Heart left ventricle (tissue), 16 donors: Measurements from ENCODE around the gene OR6C65. TPM values are rescaled to one million over a fixed set of nuclear protein-coding genes. Genes with fewer than 3 reads are reported as not detected.

ENCODE experiments used
- ATAC-seq, 4 donors: fragments of 200-7000 bp; cut with Tn5 transposase; one replicate each; pipeline ENCODE4 v1.9.1; 2020 to 2022; ENCODE audit warnings: moderate library complexity in 4 of 4, mild to moderate bottlenecking in 3 of 4, moderate number of reproducible peaks in 1 of 4
- DNase-seq, 5 donors: peaks; one replicate each; pipeline ENCODE4 v3.0.0-alpha.2; 2020
- H3K27ac ChIP-seq, 12 donors: fragments of 200-600 bp; sonication (generic) in 4 of 12; one replicate each; pipeline versions ENCODE4 v1.5.0 to v1.8.0; 2016 to 2022; ENCODE audit warnings: mild to moderate bottlenecking in 2 of 12
- H3K27me3 ChIP-seq, 9 donors: fragments of 200-600 bp; sonication (generic) in 2 of 9; one replicate each; pipeline versions ENCODE4 v1.5.1 to v1.8.0; 2016 to 2022; ENCODE audit warnings: mild to moderate bottlenecking in 3 of 9
- H3K36me3 ChIP-seq, 9 donors: fragments of 200-600 bp; sonication (generic) in 2 of 9; one replicate each; pipeline versions ENCODE4 v1.5.0 to v1.8.0; 2018 to 2022; ENCODE audit warnings: mild to moderate bottlenecking in 2 of 9
- H3K4me1 ChIP-seq, 12 donors: fragments of 200-600 bp; sonication (generic) in 4 of 12; one replicate each; pipeline versions ENCODE4 v1.5.0 to v1.8.0; 2016 to 2022; ENCODE audit warnings: mild to moderate bottlenecking in 3 of 12
- H3K4me3 ChIP-seq, 12 donors: fragments of 200-600 bp; sonication (generic) in 4 of 12; one replicate each; pipeline versions ENCODE4 v1.5.0 to v1.8.0; 2017 to 2022; ENCODE audit warnings: mild to moderate bottlenecking in 9 of 12, moderate library complexity in 4 of 12
- H3K9me3 ChIP-seq, 12 donors: fragments of 200-600 bp; sonication (generic) in 4 of 12; one replicate each; pipeline versions ENCODE4 v1.5.0 to v1.8.0; 2016 to 2022; ENCODE audit warnings: mild to moderate bottlenecking in 1 of 12
- POLR2A ChIP-seq, 2 donors: fragments of 450-650 bp; IDR thresholded peaks; one replicate each; pipeline ENCODE4 v1.6.1; 2017; ENCODE audit warnings: antibody characterized with exemption in 2 of 2, mild to moderate bottlenecking in 2 of 2, moderate library complexity in 2 of 2
- WGBS, 4 donors: extraction: QIAGEN DNeasy Blood & Tissue Kit in 2 of 4; methylation state at CpG; one replicate each; pipeline versions ENCODE4 v1.1.5 to v1.1.7; 2013 to 2018; 5-methylcytosine and 5-hydroxymethylcytosine counted together
- intact Hi-C, 10 donors: fragments of 100-400 bp; cut with DNase I; formaldehyde crosslinking; loops; one replicate each; pipeline versions ENCODE4 v1.11.1 to v1.14.2; 2022
- polyA plus RNA-seq, 2 donors: library from polyadenylated mRNA; stranded (reverse); fragments of 200-250 nt; gene quantifications; one replicate each; pipeline ENCODE4 v1.2.3, GENCODE V29; 2013
- total RNA-seq, 9 donors: library from RNA; depleted of rRNA in 2 of 9; stranded (reverse); fragments of >200 nt in 2 of 9; fragmentation: NEBNext Ultra II Directional in 3 of 9; extraction: Animal tissue kit (Norgen Biotek cat#: 25700) in 3 of 9; gene quantifications; one replicate each; pipeline versions ENCODE4 v1.1.0 to v1.2.4, GENCODE V29; 2016 to 2023
- TF ChIP-seq, protein P1 (sequence below), 12 donors: fragments of 200-600 bp; sonication (generic) in 4 of 12; IDR thresholded peaks; one replicate each; pipeline versions ENCODE4 v1.5.0 to v1.8.0; 2018 to 2022; ENCODE audit warnings: antibody characterized with exemption in 12 of 12, mild to moderate bottlenecking in 5 of 12
- donor health status: ischemic (EF 13 %, LVEDD 7.1; RV severe dilation, severe dysfunction).
- donor health status: healthy with polysubstance abuse.
- donor health status: DM: no; HTN: yes; CAD: no.
- donor health status: DM: no; HTN: no; CAD: no.
- donor health status: ischemic (EF 25% LVEDD 6.9; RV normal size, moderate dysfunction).
- donor health status: ischemic (EF 25% LVEDD 5.7; RV mildly dilated, moderate dysfunction).
- donor health status: healthy.
- donor health status: DM: yes; HTN: yes; CAD: no.
- donor health status: ischemic (EF 35%, LVEDD 5.7; RV mildly dilated, moderate dysfunction).
- donor health status: nonischemic (EF 11% LVEDD 7.7; RV severe dilation, severe dysfunction).
- donor health status: DM: yes; HTN: yes; CAD: no.
- donor health status: PGD.
- donor health status: ischemic (EF 29% LVEDD 5.4; RV normal size, mild dysfunction).
- donor health status: nonischemic (EF 23%, LVEDD 6.1; RV moderate dilation, normal function).

The OR6C65 gene
- total and polyA plus RNA-seq, 11 donors, result not detected

DNA sequence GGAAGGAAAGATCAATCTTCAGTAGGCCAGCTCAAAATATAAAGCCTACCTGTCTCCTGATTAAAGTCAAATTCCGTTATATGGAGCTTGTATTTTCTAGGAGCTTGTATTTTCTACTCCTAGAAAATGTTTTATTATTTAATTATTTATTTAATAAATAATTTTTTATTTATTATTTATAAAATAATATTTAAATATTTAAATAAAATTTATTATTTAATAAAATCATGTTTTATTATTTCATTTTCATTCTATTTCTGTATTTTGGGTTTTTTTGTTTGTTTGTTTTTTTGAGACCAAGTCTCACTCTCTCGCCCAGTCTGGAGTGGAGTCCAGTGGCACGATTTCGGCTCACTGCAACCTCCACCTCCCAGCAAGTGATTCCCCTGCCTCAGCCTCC is 27.8 kb upstream of the OR6C65 start:
- no peak for DNase-seq
- Histone ChIP-seq H3K4me1 (no peaks in the 10 kb centered on the region), H3K9me3 (no peaks in the 10 kb centered on the region), H3K4me3 (no peak overlapping the region), H3K27me3 (no peaks in the 10 kb centered on the region), H3K27ac (no peak overlapping the region), H3K36me3 (no peaks in the 10 kb centered on the region)
- no peak for ATAC-seq
- WGBS, 4 donors, result 68 to 82% (median 69%) methylated on average over 4 of the region's 4 CpGs
- intact Hi-C loops, result no loop called here
- TF ChIP-seq POLR2A (IDR thresholded peaks at IDR 0.05), result no peak
- TF ChIP-seq, protein P1, sequence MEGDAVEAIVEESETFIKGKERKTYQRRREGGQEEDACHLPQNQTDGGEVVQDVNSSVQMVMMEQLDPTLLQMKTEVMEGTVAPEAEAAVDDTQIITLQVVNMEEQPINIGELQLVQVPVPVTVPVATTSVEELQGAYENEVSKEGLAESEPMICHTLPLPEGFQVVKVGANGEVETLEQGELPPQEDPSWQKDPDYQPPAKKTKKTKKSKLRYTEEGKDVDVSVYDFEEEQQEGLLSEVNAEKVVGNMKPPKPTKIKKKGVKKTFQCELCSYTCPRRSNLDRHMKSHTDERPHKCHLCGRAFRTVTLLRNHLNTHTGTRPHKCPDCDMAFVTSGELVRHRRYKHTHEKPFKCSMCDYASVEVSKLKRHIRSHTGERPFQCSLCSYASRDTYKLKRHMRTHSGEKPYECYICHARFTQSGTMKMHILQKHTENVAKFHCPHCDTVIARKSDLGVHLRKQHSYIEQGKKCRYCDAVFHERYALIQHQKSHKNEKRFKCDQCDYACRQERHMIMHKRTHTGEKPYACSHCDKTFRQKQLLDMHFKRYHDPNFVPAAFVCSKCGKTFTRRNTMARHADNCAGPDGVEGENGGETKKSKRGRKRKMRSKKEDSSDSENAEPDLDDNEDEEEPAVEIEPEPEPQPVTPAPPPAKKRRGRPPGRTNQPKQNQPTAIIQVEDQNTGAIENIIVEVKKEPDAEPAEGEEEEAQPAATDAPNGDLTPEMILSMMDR (IDR thresholded peaks at IDR 0.05), result no peak

DNA sequence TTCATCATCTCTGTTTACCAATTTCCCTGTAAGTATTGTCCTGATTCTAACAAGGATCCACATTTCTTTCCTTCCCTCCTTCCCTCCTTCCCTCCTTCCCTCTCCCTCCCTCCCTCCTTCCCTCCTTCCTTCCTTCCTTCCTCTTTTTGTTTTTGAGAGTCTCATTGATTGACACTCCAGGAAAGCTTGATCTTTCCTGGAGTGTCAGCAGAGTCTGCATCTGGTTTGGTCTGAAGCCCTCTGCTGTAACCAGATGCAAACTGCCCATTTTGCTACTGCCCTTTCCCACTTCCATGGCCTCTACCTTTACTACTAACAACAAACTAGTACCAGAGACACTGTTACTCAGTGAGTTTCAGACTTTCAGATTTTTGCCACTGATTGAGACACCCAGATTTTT is 14.4 kb upstream of the OR6C65 start:
- Histone ChIP-seq H3K27ac (no peak overlapping the region), H3K36me3 (no peaks in the 10 kb centered on the region), H3K9me3 (no peaks in the 10 kb centered on the region), H3K27me3 (peaks cover 0 to 2% (median 0%) of the 10 kb centered on the region in 9 donors), H3K4me1 (no peaks in the 10 kb centered on the region), H3K4me3 (no peak overlapping the region)
- DNase-seq (no peak), ATAC-seq (no peak)
- no peak for TF ChIP-seq POLR2A (IDR thresholded peaks at IDR 0.05)
- TF ChIP-seq, protein P1 (IDR thresholded peaks at IDR 0.05), result no peak
- intact Hi-C loops, result no loop called here

DNA sequence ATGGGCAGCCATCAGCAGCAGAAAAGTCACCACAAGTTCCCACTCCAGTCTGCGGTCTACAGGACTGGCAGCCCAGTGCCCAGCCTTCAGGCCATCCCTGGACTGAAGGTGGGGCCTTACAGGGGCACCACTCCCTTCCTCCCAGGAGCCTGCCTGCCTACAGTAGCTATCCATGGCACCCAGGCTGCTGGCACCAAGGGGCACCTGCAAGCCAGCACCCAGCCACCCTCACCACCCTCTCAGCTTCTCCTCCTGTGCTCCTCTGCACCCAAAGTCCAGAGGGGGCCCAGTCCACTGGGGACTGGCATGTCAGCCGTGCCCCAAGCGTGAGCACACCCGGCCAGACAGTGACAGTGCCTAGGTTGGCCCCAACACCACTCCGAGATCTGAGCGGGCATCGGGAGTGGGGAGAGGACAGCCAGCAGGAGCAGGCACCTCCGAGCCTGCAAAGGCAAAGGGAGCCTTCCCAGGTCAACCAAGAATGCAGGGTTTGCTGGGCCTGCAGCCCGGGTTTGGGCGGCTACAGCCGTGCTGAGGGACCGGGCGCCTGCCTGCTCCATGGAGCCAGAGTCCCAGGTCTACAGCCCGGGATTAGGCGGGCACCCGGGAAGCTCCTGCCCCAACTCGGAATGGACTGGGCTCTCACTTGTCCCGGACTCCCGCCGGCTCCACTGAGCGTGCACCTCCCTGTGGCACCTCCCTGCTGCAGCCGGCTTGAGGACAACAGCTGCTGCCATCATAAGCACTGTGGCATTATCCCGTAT is 8.1 kb upstream of the OR6C65 start:
- no peak for DNase-seq
- TF ChIP-seq POLR2A (IDR thresholded peaks at IDR 0.05), result no peak
- TF ChIP-seq, protein P1 (IDR thresholded peaks at IDR 0.05), result no peak
- ATAC-seq, result no peak
- Histone ChIP-seq H3K4me1 (no peaks in the 10 kb centered on the region), H3K4me3 (no peak overlapping the region), H3K9me3 (no peaks in the 10 kb centered on the region), H3K27ac (no peak overlapping the region), H3K27me3 (peaks cover 0 to 6% (median 0%) of the 10 kb centered on the region in 9 donors), H3K36me3 (no peaks in the 10 kb centered on the region)
- WGBS, 4 donors, result 79 to 90% (median 87%) methylated on average over 9 to 23 of the region's 23 CpGs
- intact Hi-C loops, result no loop called here

DNA sequence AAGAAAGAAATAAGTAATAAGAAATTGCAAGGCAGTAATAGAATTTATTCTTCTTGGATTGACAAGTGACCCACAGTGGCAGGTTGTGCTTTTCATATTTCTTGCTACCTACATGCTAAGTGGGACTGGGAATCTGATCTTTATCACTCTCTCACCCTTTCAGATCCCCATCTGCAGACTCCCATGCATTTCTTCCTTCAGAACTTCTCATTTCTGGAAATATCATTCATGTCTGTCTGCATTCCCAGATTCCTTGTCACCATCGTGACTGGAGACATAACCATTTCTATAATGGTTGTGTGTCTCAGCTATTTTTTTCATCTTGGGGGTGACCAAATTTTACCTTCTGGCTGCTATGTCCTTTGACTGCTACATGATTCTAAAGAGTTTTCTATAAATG is 4.0 kb upstream of the OR6C65 start:
- DNase-seq (no peak), ATAC-seq (no peak)
- TF ChIP-seq, protein P1 (IDR thresholded peaks at IDR 0.05), result no peak
- no peak for TF ChIP-seq POLR2A (IDR thresholded peaks at IDR 0.05)
- Histone ChIP-seq H3K4me1 (no peaks in the 10 kb centered on the region), H3K4me3 (no peak overlapping the region), H3K27me3 (peaks cover 0 to 6% (median 0%) of the 10 kb centered on the region in 9 donors), H3K27ac (no peak overlapping the region), H3K36me3 (no peaks in the 10 kb centered on the region), H3K9me3 (no peaks in the 10 kb centered on the region)
- intact Hi-C loops, result no loop called here
- WGBS, 4 donors, result 76 to 84% (median 80%) methylated on average over 1 of the region's 1 CpG
